Heart left ventricle (tissue), 16 donors: Measurements from ENCODE around the gene PACSIN3. TPM values are rescaled to one million over a fixed set of nuclear protein-coding genes. Genes with fewer than 3 reads are reported as not detected.

ENCODE experiments used
- ATAC-seq, 4 donors: fragments of 200-7000 bp; cut with Tn5 transposase; one replicate each; pipeline ENCODE4 v1.9.1; 2020 to 2022; ENCODE audit warnings: moderate library complexity in 4 of 4, mild to moderate bottlenecking in 3 of 4, moderate number of reproducible peaks in 1 of 4
- DNase-seq, 5 donors: peaks; one replicate each; pipeline ENCODE4 v3.0.0-alpha.2; 2020
- H3K27ac ChIP-seq, 12 donors: fragments of 200-600 bp; sonication (generic) in 4 of 12; one replicate each; pipeline versions ENCODE4 v1.5.0 to v1.8.0; 2016 to 2022; ENCODE audit warnings: mild to moderate bottlenecking in 2 of 12
- H3K27me3 ChIP-seq, 9 donors: fragments of 200-600 bp; sonication (generic) in 2 of 9; one replicate each; pipeline versions ENCODE4 v1.5.1 to v1.8.0; 2016 to 2022; ENCODE audit warnings: mild to moderate bottlenecking in 3 of 9
- H3K36me3 ChIP-seq, 9 donors: fragments of 200-600 bp; sonication (generic) in 2 of 9; one replicate each; pipeline versions ENCODE4 v1.5.0 to v1.8.0; 2018 to 2022; ENCODE audit warnings: mild to moderate bottlenecking in 2 of 9
- H3K4me1 ChIP-seq, 12 donors: fragments of 200-600 bp; sonication (generic) in 4 of 12; one replicate each; pipeline versions ENCODE4 v1.5.0 to v1.8.0; 2016 to 2022; ENCODE audit warnings: mild to moderate bottlenecking in 3 of 12
- H3K4me3 ChIP-seq, 12 donors: fragments of 200-600 bp; sonication (generic) in 4 of 12; one replicate each; pipeline versions ENCODE4 v1.5.0 to v1.8.0; 2017 to 2022; ENCODE audit warnings: mild to moderate bottlenecking in 9 of 12, moderate library complexity in 4 of 12
- H3K9me3 ChIP-seq, 12 donors: fragments of 200-600 bp; sonication (generic) in 4 of 12; one replicate each; pipeline versions ENCODE4 v1.5.0 to v1.8.0; 2016 to 2022; ENCODE audit warnings: mild to moderate bottlenecking in 1 of 12
- CTCF ChIP-seq, 12 donors: fragments of 200-600 bp; sonication (generic) in 4 of 12; IDR thresholded peaks; one replicate each; pipeline versions ENCODE4 v1.5.0 to v1.8.0; 2018 to 2022; ENCODE audit warnings: antibody characterized with exemption in 12 of 12, mild to moderate bottlenecking in 5 of 12
- POLR2A ChIP-seq, 2 donors: fragments of 450-650 bp; IDR thresholded peaks; one replicate each; pipeline ENCODE4 v1.6.1; 2017; ENCODE audit warnings: antibody characterized with exemption in 2 of 2, mild to moderate bottlenecking in 2 of 2, moderate library complexity in 2 of 2
- WGBS, 4 donors: extraction: QIAGEN DNeasy Blood & Tissue Kit in 2 of 4; methylation state at CpG; one replicate each; pipeline versions ENCODE4 v1.1.5 to v1.1.7; 2013 to 2018; 5-methylcytosine and 5-hydroxymethylcytosine counted together
- intact Hi-C, 10 donors: fragments of 100-400 bp; cut with DNase I; formaldehyde crosslinking; loops; one replicate each; pipeline versions ENCODE4 v1.11.1 to v1.14.2; 2022
- polyA plus RNA-seq, 2 donors: library from polyadenylated mRNA; stranded (reverse); fragments of 200-250 nt; gene quantifications; one replicate each; pipeline ENCODE4 v1.2.3, GENCODE V29; 2013
- total RNA-seq, 9 donors: library from RNA; depleted of rRNA in 2 of 9; stranded (reverse); fragments of >200 nt in 2 of 9; fragmentation: NEBNext Ultra II Directional in 3 of 9; extraction: Animal tissue kit (Norgen Biotek cat#: 25700) in 3 of 9; gene quantifications; one replicate each; pipeline versions ENCODE4 v1.1.0 to v1.2.4, GENCODE V29; 2016 to 2023
- donor health status: ischemic (EF 13 %, LVEDD 7.1; RV severe dilation, severe dysfunction).
- donor health status: healthy with polysubstance abuse.
- donor health status: DM: no; HTN: yes; CAD: no.
- donor health status: DM: no; HTN: no; CAD: no.
- donor health status: ischemic (EF 25% LVEDD 6.9; RV normal size, moderate dysfunction).
- donor health status: ischemic (EF 25% LVEDD 5.7; RV mildly dilated, moderate dysfunction).
- donor health status: healthy.
- donor health status: DM: yes; HTN: yes; CAD: no.
- donor health status: ischemic (EF 35%, LVEDD 5.7; RV mildly dilated, moderate dysfunction).
- donor health status: nonischemic (EF 11% LVEDD 7.7; RV severe dilation, severe dysfunction).
- donor health status: DM: yes; HTN: yes; CAD: no.
- donor health status: PGD.
- donor health status: ischemic (EF 29% LVEDD 5.4; RV normal size, mild dysfunction).
- donor health status: nonischemic (EF 23%, LVEDD 6.1; RV moderate dilation, normal function).

Gene PACSIN3
- total and polyA plus RNA-seq, 11 donors: 123 to 330 (median 211) TPM

- H3K9me3 ChIP-seq: no peaks in the 10 kb centered on the region
- peaks cover 0 to 43% (median 0%) of the 10 kb centered on the region in 9 donors for H3K27me3 ChIP-seq
- ATAC-seq: no peak
- DNase-seq: no peak
- TF ChIP-seq POLR2A (IDR thresholded peaks at IDR 0.05) (no peak), CTCF (IDR thresholded peaks at IDR 0.05) (no peak)
- peaks cover 0 to 65% (median 27%) of the 10 kb centered on the region in 12 donors for H3K4me1 ChIP-seq
- H3K36me3 ChIP-seq: no peaks in the 10 kb centered on the region
- H3K4me3 ChIP-seq: peak overlapping the region in 10 of 12 donors; percentile 16 to 95 (median 82)
- intact Hi-C loops: loop anchor here in 3 of 10 donors (1.0 to 5.0 kb wide), 3 partner anchors 27 to 165 kb away; partner anchors contain the start of genes DDB2 (in 2 of the 3) and MYBPC3 (in 1 of the 3)
- WGBS, 4 donors: 20 to 25% (median 22%) methylated on average over 5 of the region's 5 CpGs
- peak overlapping the region; percentile 89 to 100 (median 96) for H3K27ac ChIP-seq
Measured at GRCh38 chr11:47187723-47188122, 1.5 kb upstream of the PACSIN3 start.

DNA sequence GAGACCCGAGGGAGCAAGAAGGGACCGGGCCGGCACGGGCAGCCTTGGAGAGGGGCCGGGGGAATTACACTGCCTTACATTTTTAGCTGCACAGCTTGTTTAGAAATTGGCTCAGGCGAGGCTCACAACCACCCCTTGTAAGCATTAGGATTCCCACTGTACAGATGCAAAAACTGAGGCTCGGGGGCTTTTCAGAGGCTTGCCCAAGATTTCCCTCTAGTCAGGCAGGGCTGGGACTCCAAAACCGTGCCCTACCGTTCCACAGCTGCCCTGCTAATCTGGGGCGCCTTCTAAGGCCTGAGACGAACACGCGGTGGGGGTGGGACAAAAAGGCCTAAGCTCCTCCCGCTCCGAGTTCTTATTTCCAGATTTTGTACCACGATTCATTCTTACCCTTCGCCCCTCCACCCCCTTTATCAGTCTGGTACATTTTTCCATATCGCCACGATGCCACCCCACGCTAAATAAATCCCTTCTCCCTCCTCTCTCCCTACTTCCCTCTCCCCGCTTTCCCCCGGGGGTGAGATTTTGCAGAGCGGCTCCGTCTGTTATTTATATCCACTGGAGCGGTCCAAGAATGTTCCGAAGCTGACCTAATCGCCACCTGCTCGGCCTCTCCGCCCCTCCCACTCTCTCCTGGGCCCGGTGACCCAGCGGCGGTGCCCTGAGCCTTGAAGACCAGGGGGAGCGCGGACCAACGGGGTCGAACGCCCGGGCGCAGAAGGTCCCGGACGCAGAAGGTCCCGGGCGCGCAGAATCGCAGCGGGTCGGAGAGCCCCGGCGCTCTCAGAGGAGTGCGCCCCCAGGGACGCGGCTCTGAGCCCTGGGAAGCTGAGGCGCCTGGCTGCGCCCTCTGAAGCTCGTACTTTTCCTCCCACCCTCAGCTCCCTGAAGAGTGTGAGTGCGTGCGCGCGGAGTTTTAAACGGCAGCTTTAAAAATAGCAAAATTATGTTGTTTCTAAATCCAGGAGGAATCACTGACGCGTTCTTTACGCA, 764 bp upstream of the PACSIN3 start:
- intact Hi-C loops: loop anchor here in 4 of 10 donors (1.0 to 5.0 kb wide), 4 partner anchors 27 to 165 kb away; partner anchors contain the start of genes DDB2 (in 2 of the 4) and MYBPC3 (in 1 of the 4)
- Histone ChIP-seq H3K4me3 (peak overlapping the region; percentile 62 to 95 (median 82)), H3K9me3 (no peaks in the 10 kb centered on the region), H3K27ac (peak overlapping the region; percentile 89 to 100 (median 96)), H3K4me1 (peaks cover 0 to 70% (median 27%) of the 10 kb centered on the region in 12 donors), H3K27me3 (peaks cover 0 to 43% (median 0%) of the 10 kb centered on the region in 9 donors), H3K36me3 (no peaks in the 10 kb centered on the region)
- 0 to 1% (median 1%) methylated on average over 43 to 63 of the region's 63 CpGs for WGBS, 4 donors
- TF ChIP-seq CTCF (IDR thresholded peaks at IDR 0.05) (peak in 2 of 12 donors; percentile 18 to 20), POLR2A (IDR thresholded peaks at IDR 0.05) (peak in 1 of 2 donors; percentile 56)
- DNase-seq (peak; percentile 83 to 87 (median 84)), ATAC-seq (peak; percentile 30 to 56 (median 48))

- Histone ChIP-seq H3K36me3 (peaks cover 0 to 13% (median 0%) of the 10 kb centered on the region in 9 donors), H3K27ac (peak overlapping the region; percentile 89 to 100 (median 96)), H3K4me3 (peak overlapping the region; percentile 62 to 95 (median 82)), H3K4me1 (peaks cover 0 to 83% (median 31%) of the 10 kb centered on the region in 12 donors), H3K27me3 (peaks cover 0 to 43% (median 0%) of the 10 kb centered on the region in 9 donors), H3K9me3 (no peaks in the 10 kb centered on the region)
- DNase-seq (peak; percentile 84 to 91 (median 88)), ATAC-seq (peak; percentile 50 to 62 (median 57))
- TF ChIP-seq CTCF (IDR thresholded peaks at IDR 0.05): peak in 1 of 12 donors; percentile 4
- TF ChIP-seq POLR2A (IDR thresholded peaks at IDR 0.05): peak in 1 of 2 donors; percentile 70
- intact Hi-C loops: loop anchor here in 5 of 10 donors (1.0 to 5.0 kb wide), 4 partner anchors 29 to 169 kb away; partner anchors contain the start of genes DDB2 (in 2 of the 5) and MYBPC3 (in 1 of the 5)
- 4 to 6% (median 5%) methylated on average over 14 to 50 of the region's 50 CpGs for WGBS, 4 donors
Measured at GRCh38 chr11:47185305-47186075, 744 bp downstream of the PACSIN3 start.
